Endothelial cell of umbilical vein (primary cell): Measurements from ENCODE around the gene MUL1. TPM values are rescaled to one million over a fixed set of nuclear protein-coding genes. Genes with fewer than 3 reads are reported as not detected.

Source experiments
- BruUV-seq: library from RNA; stranded (reverse); fragments of 400-500 nt; replicated peaks from 2 replicates; lab custom pipeline; 2021; lab: Mats Ljungman, UMichigan
- CTCF ChIA-PET: fragments of 300-600, 350-600 bp; sonication (Branson Sonifier 250); formaldehyde crosslinking; loops from one replicate; lab custom pipeline; 2021; ENCODE audit warnings: antibody characterized with exemption, inconsistent platforms; lab: Charles Lee
- POLR2A ChIA-PET: fragments of 300-600, 350-600 bp; sonication (Branson Sonifier 250); formaldehyde crosslinking; loops from one replicate; lab custom pipeline; 2021; ENCODE audit warnings: antibody characterized with exemption, inconsistent platforms; lab: Charles Lee
- DNase-seq: peaks from one replicate; pipeline ENCODE4 v3.0.0-alpha.2; 2011; ENCODE audit warnings: low read depth, low spot score
- FAIRE-seq: peaks from 2 replicates; lab custom pipeline; 2011; peaks lifted over from hg19 to GRCh38; lab: Jason Lieb, UNC
- H2AFZ ChIP-seq: 2 replicates; pipeline ENCODE4 v1.6.0; 2012; ENCODE audit warnings: low read depth, low read length, control low read depth, inconsistent platforms
- H3K27ac ChIP-seq: 2 replicates; pipeline ENCODE4 v1.5.1; 2011; ENCODE audit warnings: low read depth, mild to moderate bottlenecking, control low read depth, low read length, moderate library complexity; ENCODE audit not compliant: insufficient read depth
- H3K27me3 ChIP-seq, 2 experiments: 2 replicates each; pipeline versions ENCODE4 v1.6.0 to v1.6.1; 2011; ENCODE audit warnings: low read length in 2 of 2, mixed read lengths in 1 of 2; ENCODE audit not compliant: control insufficient read depth in 2 of 2, insufficient read depth in 2 of 2
- H3K36me3 ChIP-seq, 2 experiments: 2 replicates in 1 of 2; 3 replicates in 1 of 2; pipeline ENCODE4 v1.5.1; 2011; ENCODE audit warnings: low read length in 2 of 2, mild to moderate bottlenecking in 1 of 2, moderate library complexity in 1 of 2; ENCODE audit not compliant: control insufficient read depth in 2 of 2, insufficient read depth in 2 of 2; ENCODE audit errors: extremely low read depth in 1 of 2
- H3K4me1 ChIP-seq: 3 replicates; pipeline ENCODE4 v1.5.1; 2011; ENCODE audit warnings: mild to moderate bottlenecking, low read length; ENCODE audit not compliant: control insufficient read depth, insufficient read depth; ENCODE audit errors: extremely low read depth
- H3K4me2 ChIP-seq: 2 replicates; pipeline ENCODE4 v1.6.1; 2011; ENCODE audit warnings: low read length, control low read depth, mixed read lengths; ENCODE audit not compliant: insufficient read depth
- H3K4me3 ChIP-seq, 3 experiments: fragments of 200-600 bp in 1 of 3; sonication (generic), shearing (Covaris generic) in 1 of 3; replicated peaks in 1 of 3; 2 replicates each; pipeline ENCODE4 v1.5.1; 2011 to 2016; ENCODE audit warnings: control low read depth in 3 of 3, low read length in 3 of 3, mild to moderate bottlenecking in 2 of 3, inconsistent platforms in 1 of 3, low read depth in 1 of 3, moderate library complexity in 1 of 3; ENCODE audit not compliant: insufficient read depth in 1 of 3
- H3K79me2 ChIP-seq: 2 replicates; pipeline ENCODE4 v1.6.0; 2012; ENCODE audit warnings: low read length, inconsistent platforms; ENCODE audit not compliant: control insufficient read depth, insufficient read depth
- H3K9ac ChIP-seq: replicated peaks from 2 replicates; pipeline ENCODE3; 2011; ENCODE audit warnings: low read length, control low read depth; ENCODE audit not compliant: insufficient read depth; ENCODE audit errors: extremely low read depth
- H3K9me1 ChIP-seq: replicated peaks from 3 replicates; pipeline ENCODE4 v1.6.0; 2011; ENCODE audit warnings: mild to moderate bottlenecking, low read length; ENCODE audit not compliant: control insufficient read depth, insufficient read depth; ENCODE audit errors: extremely low read depth
- H3K9me3 ChIP-seq: replicated peaks from 2 replicates; pipeline ENCODE4 v1.5.1; 2012; ENCODE audit warnings: low read length, inconsistent platforms; ENCODE audit not compliant: control insufficient read depth, insufficient read depth
- H4K20me1 ChIP-seq: replicated peaks from 2 replicates; pipeline ENCODE3; 2011; ENCODE audit warnings: mild to moderate bottlenecking, low read length; ENCODE audit not compliant: control insufficient read depth, insufficient read depth; ENCODE audit errors: extremely low read depth
- CTCF ChIP-seq, 2 donors: IDR thresholded peaks; 1 replicate in 1 of 2; 2 replicates in 1 of 2; pipeline ENCODE4 v1.5.1; 2011; ENCODE audit warnings: low read length in 2 of 2, mild to moderate bottlenecking in 2 of 2, moderate library complexity in 2 of 2, control low read depth in 1 of 2, inconsistent platforms in 1 of 2, low read depth in 1 of 2; ENCODE audit not compliant: insufficient read depth in 1 of 2; ENCODE audit errors: extremely low read depth in 1 of 2
- EZH2 ChIP-seq: IDR thresholded peaks from 2 replicates; pipeline ENCODE4 v1.6.1; 2012; ENCODE audit warnings: borderline replicate concordance, low read depth, mild to moderate bottlenecking, moderate library complexity, low read length, inconsistent platforms; ENCODE audit not compliant: severe bottlenecking
- FOS ChIP-seq: IDR thresholded peaks from 2 replicates; pipeline ENCODE4 v1.6.1; 2011; ENCODE audit warnings: mild to moderate bottlenecking, low read length, moderate library complexity, borderline replicate concordance; ENCODE audit not compliant: insufficient read depth
- GATA2 ChIP-seq: IDR thresholded peaks from 2 replicates; pipeline ENCODE4 v1.7.0; 2011; ENCODE audit warnings: low read depth, mild to moderate bottlenecking, moderate library complexity, mixed read lengths, low read length; ENCODE audit not compliant: insufficient read length, insufficient read depth
- JUN ChIP-seq: IDR thresholded peaks from 2 replicates; pipeline ENCODE4 v1.6.1; 2011; ENCODE audit warnings: borderline replicate concordance, low read depth; ENCODE audit not compliant: insufficient read length, insufficient read depth
- MAX ChIP-seq: IDR thresholded peaks from 2 replicates; pipeline ENCODE4 v1.6.1; 2011; ENCODE audit not compliant: insufficient read depth, insufficient read length
- MYC ChIP-seq: IDR thresholded peaks from one replicate; pipeline ENCODE4 v1.6.1; 2011; ENCODE audit warnings: mild to moderate bottlenecking, low read depth, low read length
- POLR2A ChIP-seq: IDR thresholded peaks from 2 replicates; pipeline ENCODE4 v1.6.1; 2012; ENCODE audit warnings: low read depth, mild to moderate bottlenecking, control low read depth, low read length
- POLR2AphosphoS5 ChIP-seq: IDR thresholded peaks from 2 replicates; pipeline ENCODE4 v1.6.1; 2012; ENCODE audit warnings: low read depth, mild to moderate bottlenecking, control low read depth, low read length, moderate library complexity; ENCODE audit not compliant: insufficient read depth
- dilution Hi-C: fragments of 300-500 bp; cut with MboI; formaldehyde crosslinking; loops from one replicate; pipeline ENCODE4 v1.15.0; 2019; ENCODE audit warnings: low sequenced_read_pairs; ENCODE audit not compliant: extremely low pct_ligation_motif_present
- intact Hi-C: fragments of 100-400 bp; cut with micrococcal nuclease; formaldehyde crosslinking; loops from one replicate; pipeline ENCODE4 v1.10.0; 2022
- polyA plus RNA-seq, 4 experiments: library from polyadenylated mRNA; depleted of rRNA in 3 of 4; stranded (reverse) in 3 of 4; unstranded in 1 of 4; fragments of >200 nt; gene quantifications; 2 replicates each; pipeline versions ENCODE4 v1.2.1 to v1.2.3, GENCODE V29; 2011 to 2012; ENCODE audit warnings: missing spikeins in 1 of 4
- total RNA-seq: library from RNA; stranded (reverse); gene quantifications from 2 replicates; pipeline ENCODE4 v1.2.3, GENCODE V29; 2021

The MUL1 gene
- total and polyA plus RNA-seq, 2 donors (not counting 3 experiments of a cell fraction or from before 2014, with no cell fraction given) = 28.3 to 29.5 TPM

- Histone ChIP-seq H3K9me1 (no peaks in the 10 kb centered on the region), H3K4me3 (no peak overlapping the region), H2AFZ (no peak overlapping the region), H4K20me1 (no peaks in the 10 kb centered on the region), H3K9me3 (no peaks in the 10 kb centered on the region), H3K4me2 (no peak overlapping the region), H3K36me3 (peaks cover 3 to 26% of the 10 kb centered on the region in 2 experiments), H3K27me3 (no peaks in the 10 kb centered on the region), H3K9ac (no peak overlapping the region), H3K4me1 (peaks cover 6% of the 10 kb centered on the region), H3K79me2 (peaks cover 16% of the 10 kb centered on the region), H3K27ac (no peak overlapping the region)
- dilution Hi-C loops (no loop called here), intact Hi-C loops (no loop called here)
- POLR2A ChIA-PET = no interaction called here
- no peak for DNase-seq
- no peak for FAIRE-seq
- no TSS peak for BruUV-seq
- TF ChIP-seq CTCF (IDR thresholded peaks at IDR 0.05; ENCODE audit: extremely low read depth in 1 of 2, insufficient read depth in 1 of 2, low read depth in 1 of 2, low read length in 2 of 2) = no peak
- TF ChIP-seq POLR2A = no peak
- no peak for TF ChIP-seq GATA2
- no peak for TF ChIP-seq EZH2
- TF ChIP-seq MAX = no peak
- no peak for TF ChIP-seq MYC
- TF ChIP-seq POLR2AphosphoS5 = no peak
- TF ChIP-seq JUN = no peak
- no peak for TF ChIP-seq FOS
- CTCF ChIA-PET = no interaction called here
Observed at GRCh38 chr1:20500716-20501115, 7.2 kb downstream of the MUL1 start.
